ENCODE measurements around the gene ZFHX2. TPM values are rescaled to one million over a fixed set of nuclear protein-coding genes. Genes with fewer than 3 reads are reported as not detected.
A peak's percentile ranks its signal among the peaks of the same experiment; 100 is the strongest.
"Not testable (repeated sequence)": the region's sequence is repeated elsewhere in the genome, so short reads cannot be mapped to it uniquely, and the experiment has no call there.

ZFHX2 gene
- 2.3 and 2.6 TPM in 2 replicates for total RNA-seq

GRCh38 chr14:23551266-23552028 lies at the start of gene ZFHX2:
ZFHX2 (minus strand) TSS chr14:23551765; CDS start chr14:23535325, 16,440 bp downstream.
- no peaks in the 10 kb centered on the region for H3K27me3 ChIP-seq (ENCODE audit: control insufficient read depth, insufficient read depth, low read length)
- peak; percentile 39 for DNase-seq (ENCODE audit: low read depth)
- TF ChIP-seq CTCF (IDR thresholded peaks at IDR 0.05; ENCODE audit: insufficient read depth, low read length, poor library complexity, severe bottlenecking), result no peak
- no peaks in the 10 kb centered on the region for H3K36me3 ChIP-seq (ENCODE audit: control insufficient read depth, insufficient read depth, low read length)
- peak within 1 kb of the TSS; percentile 74 for H3K4me3 ChIP-seq (ENCODE audit: low read depth, low read length)

- DNase-seq (ENCODE audit: low read depth), result no peak
- Histone ChIP-seq H3K27me3 (ENCODE audit: control insufficient read depth, insufficient read depth, low read length) (no peaks in the 10 kb centered on the region), H3K36me3 (ENCODE audit: control insufficient read depth, insufficient read depth, low read length) (no peaks in the 10 kb centered on the region), H3K4me3 (ENCODE audit: low read depth, low read length) (no peak overlapping the region)
- no peak for TF ChIP-seq CTCF (IDR thresholded peaks at IDR 0.05; ENCODE audit: insufficient read depth, low read length, poor library complexity, severe bottlenecking)
These were observed 49.2 kb upstream of the ZFHX2 start for GRCh38 chr14:23600806-23601205.

- Histone ChIP-seq H3K4me3 (ENCODE audit: low read depth, low read length) (no peak overlapping the region), H3K36me3 (ENCODE audit: control insufficient read depth, insufficient read depth, low read length) (no peaks in the 10 kb centered on the region), H3K27me3 (ENCODE audit: control insufficient read depth, insufficient read depth, low read length) (no peaks in the 10 kb centered on the region)
- TF ChIP-seq CTCF (IDR thresholded peaks at IDR 0.05; ENCODE audit: insufficient read depth, low read length, poor library complexity, severe bottlenecking), result no peak
- DNase-seq (ENCODE audit: low read depth), result no peak
These were observed 48.8 kb upstream of the ZFHX2 start for GRCh38 chr14:23600322-23600707.

- not testable (repeated sequence) for DNase-seq (ENCODE audit: low read depth); H3K36me3 ChIP-seq (ENCODE audit: control insufficient read depth, insufficient read depth, low read length); H3K4me3 ChIP-seq (ENCODE audit: low read depth, low read length); H3K27me3 ChIP-seq (ENCODE audit: control insufficient read depth, insufficient read depth, low read length)
These were observed 42.6 kb upstream of the ZFHX2 start for GRCh38 chr14:23594191-23594590.

GRCh38 chr14:23590198-23590597 lies 38.6 kb upstream of the ZFHX2 start:
- TF ChIP-seq CTCF (IDR thresholded peaks at IDR 0.05; ENCODE audit: insufficient read depth, low read length, poor library complexity, severe bottlenecking), result no peak
- DNase-seq (ENCODE audit: low read depth), result no peak
- Histone ChIP-seq H3K27me3 (ENCODE audit: control insufficient read depth, insufficient read depth, low read length) (no peaks in the 10 kb centered on the region), H3K36me3 (ENCODE audit: control insufficient read depth, insufficient read depth, low read length) (no peaks in the 10 kb centered on the region), H3K4me3 (ENCODE audit: low read depth, low read length) (no peak overlapping the region)

- Histone ChIP-seq H3K36me3 (ENCODE audit: control insufficient read depth, insufficient read depth, low read length) (no peaks in the 10 kb centered on the region), H3K27me3 (ENCODE audit: control insufficient read depth, insufficient read depth, low read length) (no peaks in the 10 kb centered on the region), H3K4me3 (ENCODE audit: low read depth, low read length) (no peak overlapping the region)
- no peak for TF ChIP-seq CTCF (IDR thresholded peaks at IDR 0.05; ENCODE audit: insufficient read depth, low read length, poor library complexity, severe bottlenecking)
- no peak for DNase-seq (ENCODE audit: low read depth)
These were observed 38.0 kb upstream of the ZFHX2 start for GRCh38 chr14:23589606-23590005.

Measured in kidney epithelial cell (primary cell).